CD4-positive, alpha-beta T cell treated with Interleukin-15 for 4 hours (primary cell): Measurements from ENCODE around the gene CAMKMT.
A peak's percentile ranks its signal among the peaks of the same experiment; 100 is the strongest.

ENCODE experiments used
- DNase-seq: peaks from one replicate; pipeline ENCODE4 v3.0.0-alpha.2; 2020; ENCODE audit warnings: low spot score

The CAMKMT gene

GRCh38 chr2:44361330-44362206, at the start of gene CAMKMT, which contains the start of gene PREPL:
TSS of gene CAMKMT (plus strand) at chr2:44361947.
TSS of gene PREPL (minus strand) at chr2:44361494. CDS start at chr2:44346342, 15,152 bp downstream.
- DNase-seq = peak; percentile 98

- no peak for DNase-seq
Measured at GRCh38 chr2:44314362-44314761, 47.4 kb upstream of the CAMKMT start.

- DNase-seq = no peak
Measured at GRCh38 chr2:44315945-44316344, 45.8 kb upstream of the CAMKMT start.

DNA sequence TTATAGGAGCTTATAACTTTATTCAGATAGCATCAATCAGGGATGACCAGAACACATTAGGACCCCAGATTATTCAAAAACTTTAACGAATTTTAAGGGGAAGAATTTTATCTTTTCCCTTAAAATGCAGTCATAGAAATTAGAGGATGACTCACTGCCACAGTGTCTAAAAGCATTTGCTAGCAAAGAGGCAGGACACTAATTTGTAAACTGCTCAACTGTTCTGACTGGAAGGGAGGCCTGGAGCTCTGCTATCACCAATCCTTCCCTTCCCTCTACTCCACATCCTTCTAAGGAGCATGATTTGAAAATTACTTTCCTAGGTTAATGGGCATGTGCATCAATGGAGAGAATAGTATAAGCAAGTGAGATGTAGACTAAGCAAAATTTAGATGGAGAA, 40.9 kb upstream of the CAMKMT start:
- DNase-seq = no peak

GRCh38 chr2:44321360-44321759, 40.4 kb upstream of the CAMKMT start:
- DNase-seq = no peak

- DNase-seq = no peak
Measured at GRCh38 chr2:44324971-44325426, 36.7 kb upstream of the CAMKMT start.

GRCh38 chr2:44325897-44326296, 35.9 kb upstream of the CAMKMT start:
- DNase-seq = no peak

GRCh38 chr2:44326548-44327264, 35.0 kb upstream of the CAMKMT start:
- DNase-seq = no peak

DNA sequence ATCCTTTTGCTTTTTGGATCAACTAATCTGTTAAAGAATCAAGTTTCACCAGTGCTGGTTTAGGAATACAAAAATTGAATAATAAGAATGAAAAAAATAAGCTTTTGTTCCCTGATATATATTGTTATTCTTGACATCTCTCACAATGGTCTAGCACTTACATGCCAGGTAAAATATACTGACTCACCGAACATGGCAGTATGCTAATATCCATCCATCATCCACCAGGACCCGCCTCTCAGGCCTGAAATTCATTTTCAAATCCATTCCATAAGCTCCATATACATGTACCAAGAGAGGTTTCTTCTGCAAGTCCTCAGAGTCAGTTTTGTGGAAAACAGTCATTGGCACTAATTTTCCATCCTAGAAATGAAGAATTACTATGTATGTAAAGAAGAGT, 33.0 kb upstream of the CAMKMT start:
- DNase-seq = no peak

- no peak for DNase-seq
Measured at GRCh38 chr2:44329343-44329742, 32.4 kb upstream of the CAMKMT start.

DNA sequence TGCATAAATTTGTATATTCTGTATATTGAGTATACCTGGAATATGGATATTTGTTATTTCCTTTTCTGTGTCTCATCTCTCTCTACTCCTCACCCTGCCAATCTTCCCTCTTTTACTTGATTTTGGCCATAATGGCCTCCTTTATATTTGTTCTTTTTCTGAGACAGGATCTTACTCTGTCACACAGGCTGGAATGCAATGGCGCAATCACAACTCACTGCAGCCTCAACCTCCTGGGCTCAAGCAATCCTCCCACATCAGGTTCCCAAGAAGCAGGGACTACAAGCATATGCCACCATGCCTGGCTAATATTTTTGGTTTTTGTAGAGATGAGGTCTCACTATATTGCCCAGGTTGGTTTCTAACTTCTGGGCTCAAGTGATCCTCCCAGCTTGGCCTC, 30.9 kb upstream of the CAMKMT start:
- no peak for DNase-seq

DNA sequence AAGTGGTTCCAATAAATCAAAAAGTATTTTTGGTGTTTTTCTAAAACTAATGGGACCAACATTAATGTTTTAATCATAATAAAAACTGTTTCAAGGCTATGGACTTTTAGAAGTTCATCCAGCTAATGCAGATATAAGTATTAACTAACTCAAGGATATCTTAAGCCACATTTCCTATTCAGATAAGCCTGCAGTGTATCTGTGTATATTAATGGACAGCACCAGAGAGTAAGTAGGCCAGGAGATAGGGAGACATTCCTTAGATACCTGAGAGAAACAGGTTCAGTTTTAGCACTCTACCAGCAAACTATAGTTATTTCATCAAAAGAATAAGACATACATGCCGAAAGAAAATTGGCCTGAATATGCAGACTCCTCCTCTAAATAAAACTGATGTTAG, 27.8 kb upstream of the CAMKMT start:
- DNase-seq = no peak

GRCh38 chr2:44335806-44336538, 25.8 kb upstream of the CAMKMT start:
- no peak for DNase-seq

DNA sequence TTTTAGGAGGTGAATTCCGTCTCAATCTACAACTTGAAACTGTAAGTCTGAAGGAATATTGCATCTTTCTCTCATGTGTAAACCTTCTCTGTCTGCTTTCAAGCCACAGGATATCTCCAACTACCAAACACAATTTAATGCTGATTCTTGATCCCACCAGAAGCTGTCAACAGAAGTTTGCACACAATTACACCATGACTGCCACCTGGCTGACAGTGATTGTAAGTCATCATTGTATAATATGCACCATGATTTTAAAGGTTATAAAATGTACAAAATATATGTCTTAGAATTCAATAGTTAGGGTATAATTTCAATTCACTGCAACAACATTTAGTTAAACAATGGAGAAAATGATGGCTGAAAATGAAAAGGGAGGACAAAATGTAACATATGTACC, 18.9 kb upstream of the CAMKMT start:
- peak; percentile 11 for DNase-seq

GRCh38 chr2:44347526-44347925, 14.2 kb upstream of the CAMKMT start:
- no peak for DNase-seq

- DNase-seq = no peak
Measured at GRCh38 chr2:44348400-44348799, 13.3 kb upstream of the CAMKMT start.

- DNase-seq = no peak
Measured at GRCh38 chr2:44349506-44349905, 12.2 kb upstream of the CAMKMT start.

GRCh38 chr2:44351088-44351487, 10.7 kb upstream of the CAMKMT start:
- no peak for DNase-seq

DNA sequence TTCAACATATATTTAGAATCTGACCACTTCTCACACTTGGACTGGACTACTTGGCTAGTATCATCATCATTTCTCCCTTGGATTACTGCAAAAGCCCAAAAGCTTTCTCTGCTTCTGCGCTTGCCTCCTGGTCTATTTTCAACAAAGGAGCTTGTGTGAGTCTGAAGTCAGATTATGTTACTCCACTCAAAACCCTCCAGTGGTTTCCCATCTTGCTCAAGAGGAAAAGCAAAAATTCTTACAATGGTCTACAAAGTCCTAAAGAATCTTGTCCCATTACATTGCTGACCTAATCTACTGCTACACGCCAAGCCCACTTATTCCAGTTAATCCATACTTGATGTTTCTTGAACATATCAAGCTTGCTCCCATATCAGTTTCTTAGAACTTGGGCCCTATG, 10.1 kb upstream of the CAMKMT start:
- DNase-seq = no peak

DNA sequence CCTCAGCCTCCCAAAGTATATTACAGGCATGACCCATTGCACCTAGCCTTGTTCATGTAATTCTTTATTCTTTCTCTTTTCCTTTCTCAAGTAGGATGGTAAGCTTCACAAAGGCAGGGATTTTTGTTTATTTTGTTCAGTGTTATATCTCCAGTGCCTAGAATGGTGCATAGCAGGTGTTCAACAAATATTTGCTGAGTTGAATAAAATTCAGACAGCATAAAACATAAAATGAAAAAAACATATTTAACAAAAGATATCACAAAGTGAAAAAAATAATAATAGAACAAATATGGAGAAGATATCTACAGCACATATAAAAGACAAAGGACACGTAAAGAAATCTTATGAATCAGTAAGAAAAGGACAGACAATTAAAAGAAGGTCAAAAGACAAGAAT, 9.2 kb upstream of the CAMKMT start:
- no peak for DNase-seq

- DNase-seq = no peak
Measured at GRCh38 chr2:44354761-44355160, 7.0 kb upstream of the CAMKMT start.

DNA sequence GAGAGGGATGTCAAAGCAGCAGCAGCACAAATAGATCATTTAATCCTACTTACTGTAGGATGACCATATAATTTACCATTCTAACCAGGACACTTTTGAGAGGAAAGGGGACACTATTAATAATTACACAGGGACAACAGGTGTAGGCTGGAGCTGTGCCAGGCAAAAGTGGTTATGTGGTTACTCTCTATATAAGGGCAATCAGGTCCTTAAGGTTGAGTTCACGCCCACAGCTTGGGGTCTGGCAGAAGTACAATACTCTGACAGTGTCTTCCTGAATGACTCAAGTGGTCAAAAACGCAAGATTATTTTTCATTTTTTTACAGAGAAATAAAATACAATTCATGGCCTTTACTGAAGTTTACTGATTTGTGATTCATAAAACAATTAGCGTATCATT, 3.2 kb upstream of the CAMKMT start:
- DNase-seq = peak; percentile 56
